SK-N-SH treated with all-trans-retinoic acid at 6 μM for 48 hours (cell line): Measurements from ENCODE around the gene NPFF.

ENCODE experiments used
- ATAC-seq: fragments of 200-7000 bp; cut with Tn5 transposase; 3 replicates; pipeline ENCODE4 v1.9.1; 2020; ENCODE audit warnings: mild to moderate bottlenecking, moderate library complexity
- BACH2 ChIP-seq: fragments of 250-450 bp; sonication (Bioruptor Pico); IDR thresholded peaks from 2 replicates; pipeline ENCODE4 v1.9.0; 2021; ENCODE audit warnings: mild to moderate bottlenecking, borderline replicate concordance
- ESRRG ChIP-seq: fragments of 250-450 bp; sonication (Bioruptor Pico); IDR thresholded peaks from 2 replicates; pipeline ENCODE4 v1.6.1; 2021; ENCODE audit warnings: mild to moderate bottlenecking
- GLIS3 ChIP-seq: fragments of 250-450 bp; sonication (Bioruptor Pico); IDR thresholded peaks from 2 replicates; pipeline ENCODE4 v1.5.0; 2020; ENCODE audit warnings: mild to moderate bottlenecking, moderate library complexity
- ISL1 ChIP-seq: fragments of 250-450 bp; sonication (Bioruptor Pico); IDR thresholded peaks from 2 replicates; pipeline ENCODE4 v2.1.2; 2022; ENCODE audit warnings: mild to moderate bottlenecking, moderate library complexity
- OSR1 ChIP-seq: fragments of 250-450 bp; sonication (Bioruptor Pico); IDR thresholded peaks from 2 replicates; pipeline ENCODE4 v1.8.0; 2022; ENCODE audit warnings: moderate library complexity, mild to moderate bottlenecking, inconsistent platforms
- PPARA ChIP-seq: fragments of 250-450 bp; sonication (Bioruptor Pico); IDR thresholded peaks from 2 replicates; pipeline ENCODE4 v1.5.0; 2020; ENCODE audit warnings: mild to moderate bottlenecking, borderline replicate concordance
- RARB ChIP-seq: fragments of 250-450 bp; sonication (Bioruptor Pico); IDR thresholded peaks from 2 replicates; pipeline ENCODE4 v1.8.0; 2021; ENCODE audit warnings: mild to moderate bottlenecking, moderate library complexity
- SNAI2 ChIP-seq: fragments of 250-450 bp; sonication (Bioruptor Pico); IDR thresholded peaks from 2 replicates; pipeline ENCODE4 v1.5.0; 2020; ENCODE audit warnings: mild to moderate bottlenecking, moderate library complexity
- TCF4 ChIP-seq: fragments of 250-450 bp; sonication (Bioruptor Pico); IDR thresholded peaks from 2 replicates; pipeline ENCODE4 v1.8.0; 2021; ENCODE audit warnings: mild to moderate bottlenecking, moderate library complexity, borderline replicate concordance
- TOX ChIP-seq: fragments of 250-450 bp; sonication (Bioruptor Pico); IDR thresholded peaks from 2 replicates; pipeline ENCODE4 v1.8.0; 2021; ENCODE audit warnings: mild to moderate bottlenecking, moderate library complexity, borderline replicate concordance
- ZC3H10 ChIP-seq: fragments of 250-450 bp; sonication (Bioruptor Pico); IDR thresholded peaks from 2 replicates; pipeline ENCODE4 v1.5.1; 2021; ENCODE audit warnings: mild to moderate bottlenecking, moderate library complexity
- ZFP3 ChIP-seq: fragments of 250-450 bp; sonication (Bioruptor Pico); IDR thresholded peaks from 2 replicates; pipeline ENCODE4 v1.5.0; 2020; ENCODE audit warnings: mild to moderate bottlenecking, moderate library complexity
- ZFP30 ChIP-seq: fragments of 450-650 bp; formaldehyde crosslinking; IDR thresholded peaks from 2 replicates; pipeline ENCODE4 v1.5.0; 2022; ENCODE audit warnings: mild to moderate bottlenecking, moderate library complexity
- ZNF565 ChIP-seq: fragments of 450-650 bp; formaldehyde crosslinking; conservative IDR thresholded peaks from 2 replicates; pipeline ENCODE4 v1.5.0; 2020; ENCODE audit warnings: low read depth, mild to moderate bottlenecking, moderate library complexity
- ZNF70 ChIP-seq: fragments of 450-650 bp; formaldehyde crosslinking; IDR thresholded peaks from 2 replicates; pipeline ENCODE4 v1.5.0; 2020; ENCODE audit warnings: mild to moderate bottlenecking, moderate library complexity
- TF ChIP-seq, protein P1 (sequence below): fragments of 250-450 bp; sonication (Bioruptor Pico); IDR thresholded peaks from 2 replicates; pipeline ENCODE4 v1.8.0; 2020; ENCODE audit warnings: mild to moderate bottlenecking, moderate library complexity, borderline replicate concordance
- TF ChIP-seq, protein P2 (sequence below): fragments of 250-450 bp; sonication (Bioruptor Pico); IDR thresholded peaks from 2 replicates; pipeline ENCODE4 v1.8.0; 2021; ENCODE audit warnings: low read depth, mild to moderate bottlenecking, moderate library complexity, borderline replicate concordance
- TF ChIP-seq, protein P3 (sequence below): fragments of 250-450 bp; sonication (Bioruptor Pico); IDR thresholded peaks from 2 replicates; pipeline ENCODE4 v1.5.1; 2020; ENCODE audit warnings: low read depth, mild to moderate bottlenecking, moderate library complexity
- TF ChIP-seq, protein P4 (sequence below): fragments of 250-450 bp; sonication (Bioruptor Pico); IDR thresholded peaks from 2 replicates; pipeline ENCODE4 v1.5.0; 2020; ENCODE audit warnings: mild to moderate bottlenecking, moderate library complexity
- TF ChIP-seq, protein P5 (sequence below): fragments of 250-450 bp; sonication (Bioruptor Pico); IDR thresholded peaks from 2 replicates; pipeline ENCODE4 v1.5.1; 2021; ENCODE audit warnings: mild to moderate bottlenecking, moderate library complexity

NPFF gene

DNA sequence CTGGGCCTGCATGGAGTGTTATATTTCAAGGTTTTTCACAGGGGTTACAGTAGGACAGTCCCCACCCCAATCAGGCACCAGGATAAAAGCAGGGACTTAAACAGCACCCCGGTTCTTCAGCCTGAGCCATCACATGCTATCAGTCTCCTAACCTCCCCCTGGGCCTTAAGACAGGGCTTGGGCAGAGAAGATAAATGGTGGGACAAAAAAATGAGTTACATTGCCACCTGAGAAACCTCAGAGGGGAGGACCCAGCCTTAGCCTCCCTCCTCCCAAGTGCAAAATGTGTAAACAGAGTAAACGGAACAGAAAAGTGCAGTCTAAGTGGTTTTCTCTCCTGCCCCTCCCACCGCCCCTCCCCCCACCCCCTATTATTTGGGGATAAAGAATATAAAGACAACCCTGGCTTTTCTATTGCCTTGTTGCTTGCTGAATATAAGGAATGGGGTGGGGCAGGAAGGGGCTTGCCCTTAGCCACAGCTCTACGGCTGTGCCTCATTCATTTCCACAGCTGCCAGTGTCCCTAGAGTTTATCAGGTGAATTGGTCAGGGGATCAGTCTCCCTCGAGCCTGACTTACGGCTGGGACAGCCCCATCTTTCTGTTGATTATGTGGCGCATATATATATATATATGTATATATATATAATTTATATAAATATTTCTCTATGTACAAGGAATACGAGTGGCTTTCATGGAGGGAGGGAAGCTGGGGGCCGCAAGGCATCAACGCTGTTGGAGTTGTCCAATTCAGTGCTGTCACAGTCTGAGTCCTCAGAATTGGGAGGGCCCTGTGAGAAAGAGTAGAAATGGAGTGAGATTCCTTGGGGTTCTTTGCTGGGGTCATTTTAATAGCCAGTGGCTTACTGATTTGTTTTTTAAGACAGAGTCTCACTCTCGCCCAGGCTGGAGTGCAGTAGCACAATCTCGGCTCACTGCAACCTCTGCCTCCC is 26.5 kb downstream of the NPFF start:
- ATAC-seq: no peak
- TF ChIP-seq, protein P1, sequence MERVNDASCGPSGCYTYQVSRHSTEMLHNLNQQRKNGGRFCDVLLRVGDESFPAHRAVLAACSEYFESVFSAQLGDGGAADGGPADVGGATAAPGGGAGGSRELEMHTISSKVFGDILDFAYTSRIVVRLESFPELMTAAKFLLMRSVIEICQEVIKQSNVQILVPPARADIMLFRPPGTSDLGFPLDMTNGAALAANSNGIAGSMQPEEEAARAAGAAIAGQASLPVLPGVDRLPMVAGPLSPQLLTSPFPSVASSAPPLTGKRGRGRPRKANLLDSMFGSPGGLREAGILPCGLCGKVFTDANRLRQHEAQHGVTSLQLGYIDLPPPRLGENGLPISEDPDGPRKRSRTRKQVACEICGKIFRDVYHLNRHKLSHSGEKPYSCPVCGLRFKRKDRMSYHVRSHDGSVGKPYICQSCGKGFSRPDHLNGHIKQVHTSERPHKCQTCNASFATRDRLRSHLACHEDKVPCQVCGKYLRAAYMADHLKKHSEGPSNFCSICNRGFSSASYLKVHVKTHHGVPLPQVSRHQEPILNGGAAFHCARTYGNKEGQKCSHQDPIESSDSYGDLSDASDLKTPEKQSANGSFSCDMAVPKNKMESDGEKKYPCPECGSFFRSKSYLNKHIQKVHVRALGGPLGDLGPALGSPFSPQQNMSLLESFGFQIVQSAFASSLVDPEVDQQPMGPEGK: 0 out of 2 replicates have a peak, but pooled peaks have one; percentile 12
- TF ChIP-seq TOX (CRISPR knock-in tag) (0 out of 2 replicates have a peak, but pooled peaks have one; percentile 4), ZC3H10 (no peak)

DNA sequence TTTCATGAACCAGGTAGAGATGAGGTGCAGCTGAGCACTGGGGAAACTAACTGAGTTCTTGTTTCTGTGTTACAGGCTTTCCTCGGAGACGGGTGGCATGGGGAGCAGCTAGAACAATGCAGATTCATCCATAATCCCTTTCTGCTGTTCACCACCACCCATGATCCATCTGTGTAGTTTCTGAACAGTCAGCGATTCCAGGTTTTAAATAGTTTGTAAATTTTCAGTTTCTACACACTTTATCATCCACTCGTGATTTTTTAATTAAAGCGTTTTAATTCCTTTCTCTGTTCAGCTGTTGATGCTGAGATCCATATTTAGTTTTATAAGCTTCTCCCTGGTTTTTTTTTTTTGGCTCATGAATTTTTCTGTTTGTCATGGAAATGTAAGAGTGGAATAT is 28.0 kb downstream of the NPFF start:
- TF ChIP-seq ESRRG (CRISPR knock-in tag): no peak
- TF ChIP-seq, protein P2, sequence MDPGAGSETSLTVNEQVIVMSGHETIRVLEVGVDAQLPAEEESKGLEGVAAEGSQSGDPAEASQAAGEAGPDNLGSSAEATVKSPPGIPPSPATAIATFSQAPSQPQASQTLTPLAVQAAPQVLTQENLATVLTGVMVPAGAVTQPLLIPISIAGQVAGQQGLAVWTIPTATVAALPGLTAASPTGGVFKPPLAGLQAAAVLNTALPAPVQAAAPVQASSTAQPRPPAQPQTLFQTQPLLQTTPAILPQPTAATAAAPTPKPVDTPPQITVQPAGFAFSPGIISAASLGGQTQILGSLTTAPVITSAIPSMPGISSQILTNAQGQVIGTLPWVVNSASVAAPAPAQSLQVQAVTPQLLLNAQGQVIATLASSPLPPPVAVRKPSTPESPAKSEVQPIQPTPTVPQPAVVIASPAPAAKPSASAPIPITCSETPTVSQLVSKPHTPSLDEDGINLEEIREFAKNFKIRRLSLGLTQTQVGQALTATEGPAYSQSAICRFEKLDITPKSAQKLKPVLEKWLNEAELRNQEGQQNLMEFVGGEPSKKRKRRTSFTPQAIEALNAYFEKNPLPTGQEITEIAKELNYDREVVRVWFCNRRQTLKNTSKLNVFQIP: no peak
- TF ChIP-seq, protein P3, sequence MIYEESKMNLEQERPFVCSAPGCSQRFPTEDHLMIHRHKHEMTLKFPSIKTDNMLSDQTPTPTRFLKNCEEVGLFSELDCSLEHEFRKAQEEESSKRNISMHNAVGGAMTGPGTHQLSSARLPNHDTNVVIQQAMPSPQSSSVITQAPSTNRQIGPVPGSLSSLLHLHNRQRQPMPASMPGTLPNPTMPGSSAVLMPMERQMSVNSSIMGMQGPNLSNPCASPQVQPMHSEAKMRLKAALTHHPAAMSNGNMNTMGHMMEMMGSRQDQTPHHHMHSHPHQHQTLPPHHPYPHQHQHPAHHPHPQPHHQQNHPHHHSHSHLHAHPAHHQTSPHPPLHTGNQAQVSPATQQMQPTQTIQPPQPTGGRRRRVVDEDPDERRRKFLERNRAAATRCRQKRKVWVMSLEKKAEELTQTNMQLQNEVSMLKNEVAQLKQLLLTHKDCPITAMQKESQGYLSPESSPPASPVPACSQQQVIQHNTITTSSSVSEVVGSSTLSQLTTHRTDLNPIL (CRISPR knock-in tag): no peak
- no peak for TF ChIP-seq ZFP30 (CRISPR knock-in tag)
- no peak for TF ChIP-seq ZNF565 (CRISPR knock-in tag)
- no peak for TF ChIP-seq ZNF70 (CRISPR knock-in tag)
- no peak for TF ChIP-seq ISL1 (CRISPR knock-in tag)
- no peak for TF ChIP-seq SNAI2
- TF ChIP-seq OSR1 (CRISPR knock-in tag): no peak
- no peak for ATAC-seq

DNA sequence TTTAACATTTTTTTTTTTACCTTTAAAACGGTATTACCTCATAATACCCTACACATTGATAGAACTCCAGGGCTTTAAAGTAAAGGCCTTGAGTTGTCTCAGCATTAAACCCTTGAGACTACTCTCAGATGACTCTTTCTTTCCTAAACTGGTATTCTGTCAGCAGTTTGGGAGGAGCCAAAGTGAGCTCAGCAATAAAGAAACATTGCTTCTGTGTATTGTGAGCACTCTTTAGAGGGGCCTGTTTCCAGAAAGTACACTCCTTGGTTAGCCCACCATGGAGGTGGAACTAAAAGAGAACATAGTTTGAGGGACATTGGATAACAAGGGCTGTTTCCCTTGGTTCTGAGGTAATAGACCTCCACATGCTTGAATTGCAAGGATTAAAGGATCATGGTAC is 28.4 kb downstream of the NPFF start:
- no peak for TF ChIP-seq TOX (CRISPR knock-in tag)
- TF ChIP-seq ISL1 (CRISPR knock-in tag): no peak
- TF ChIP-seq RARB (CRISPR knock-in tag): no peak
- TF ChIP-seq TCF4 (CRISPR knock-in tag): no peak
- TF ChIP-seq, protein P1: no peak
- ATAC-seq: no peak

DNA sequence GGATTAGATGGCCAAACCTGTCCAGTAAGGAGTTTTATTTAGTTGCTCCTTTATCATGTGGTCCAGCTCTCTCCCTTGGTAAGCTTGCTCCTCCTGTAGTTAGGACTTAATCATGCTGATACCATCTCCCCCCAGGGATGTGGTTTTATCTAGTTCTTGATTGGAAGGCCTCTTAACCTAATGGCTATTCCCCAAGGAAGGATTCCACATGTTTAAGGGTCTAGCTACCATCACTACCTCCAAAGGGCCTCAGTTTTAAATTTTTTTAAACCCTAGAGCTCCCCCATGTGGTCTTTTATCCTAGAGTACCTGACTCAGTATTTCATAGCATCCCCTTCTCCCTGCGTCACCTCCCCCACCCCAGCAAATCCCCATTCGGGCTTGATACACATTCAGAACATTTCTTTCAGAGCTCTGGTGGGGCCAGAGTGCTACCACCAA is 30.5 kb downstream of the NPFF start:
- ATAC-seq: peak; percentile 28
- TF ChIP-seq GLIS3 (CRISPR knock-in tag): 0 out of 2 replicates have a peak, but pooled peaks have one; percentile 50
- TF ChIP-seq ISL1 (CRISPR knock-in tag): no peak
- no peak for TF ChIP-seq BACH2 (CRISPR knock-in tag)
- TF ChIP-seq, protein P4, sequence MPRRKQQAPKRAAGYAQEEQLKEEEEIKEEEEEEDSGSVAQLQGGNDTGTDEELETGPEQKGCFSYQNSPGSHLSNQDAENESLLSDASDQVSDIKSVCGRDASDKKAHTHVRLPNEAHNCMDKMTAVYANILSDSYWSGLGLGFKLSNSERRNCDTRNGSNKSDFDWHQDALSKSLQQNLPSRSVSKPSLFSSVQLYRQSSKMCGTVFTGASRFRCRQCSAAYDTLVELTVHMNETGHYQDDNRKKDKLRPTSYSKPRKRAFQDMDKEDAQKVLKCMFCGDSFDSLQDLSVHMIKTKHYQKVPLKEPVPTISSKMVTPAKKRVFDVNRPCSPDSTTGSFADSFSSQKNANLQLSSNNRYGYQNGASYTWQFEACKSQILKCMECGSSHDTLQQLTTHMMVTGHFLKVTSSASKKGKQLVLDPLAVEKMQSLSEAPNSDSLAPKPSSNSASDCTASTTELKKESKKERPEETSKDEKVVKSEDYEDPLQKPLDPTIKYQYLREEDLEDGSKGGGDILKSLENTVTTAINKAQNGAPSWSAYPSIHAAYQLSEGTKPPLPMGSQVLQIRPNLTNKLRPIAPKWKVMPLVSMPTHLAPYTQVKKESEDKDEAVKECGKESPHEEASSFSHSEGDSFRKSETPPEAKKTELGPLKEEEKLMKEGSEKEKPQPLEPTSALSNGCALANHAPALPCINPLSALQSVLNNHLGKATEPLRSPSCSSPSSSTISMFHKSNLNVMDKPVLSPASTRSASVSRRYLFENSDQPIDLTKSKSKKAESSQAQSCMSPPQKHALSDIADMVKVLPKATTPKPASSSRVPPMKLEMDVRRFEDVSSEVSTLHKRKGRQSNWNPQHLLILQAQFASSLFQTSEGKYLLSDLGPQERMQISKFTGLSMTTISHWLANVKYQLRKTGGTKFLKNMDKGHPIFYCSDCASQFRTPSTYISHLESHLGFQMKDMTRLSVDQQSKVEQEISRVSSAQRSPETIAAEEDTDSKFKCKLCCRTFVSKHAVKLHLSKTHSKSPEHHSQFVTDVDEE (CRISPR knock-in tag): 0 out of 2 replicates have a peak, but pooled peaks have one; percentile 15
- no peak for TF ChIP-seq PPARA (CRISPR knock-in tag)
- TF ChIP-seq ZFP30 (CRISPR knock-in tag): no peak
- TF ChIP-seq, protein P5, sequence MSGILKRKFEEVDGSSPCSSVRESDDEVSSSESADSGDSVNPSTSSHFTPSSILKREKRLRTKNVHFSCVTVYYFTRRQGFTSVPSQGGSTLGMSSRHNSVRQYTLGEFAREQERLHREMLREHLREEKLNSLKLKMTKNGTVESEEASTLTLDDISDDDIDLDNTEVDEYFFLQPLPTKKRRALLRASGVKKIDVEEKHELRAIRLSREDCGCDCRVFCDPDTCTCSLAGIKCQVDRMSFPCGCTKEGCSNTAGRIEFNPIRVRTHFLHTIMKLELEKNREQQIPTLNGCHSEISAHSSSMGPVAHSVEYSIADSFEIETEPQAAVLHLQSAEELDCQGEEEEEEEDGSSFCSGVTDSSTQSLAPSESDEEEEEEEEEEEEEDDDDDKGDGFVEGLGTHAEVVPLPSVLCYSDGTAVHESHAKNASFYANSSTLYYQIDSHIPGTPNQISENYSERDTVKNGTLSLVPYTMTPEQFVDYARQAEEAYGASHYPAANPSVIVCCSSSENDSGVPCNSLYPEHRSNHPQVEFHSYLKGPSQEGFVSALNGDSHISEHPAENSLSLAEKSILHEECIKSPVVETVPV (CRISPR knock-in tag): no peak
- TF ChIP-seq TOX (CRISPR knock-in tag): no peak
- TF ChIP-seq, protein P2: no peak
- no peak for TF ChIP-seq TCF4 (CRISPR knock-in tag)
- TF ChIP-seq ZFP3 (CRISPR knock-in tag): no peak
